SK-N-SH (cell line): ENCODE measurements around the gene LMAN2. TPM values are rescaled to one million over a fixed set of nuclear protein-coding genes. Genes with fewer than 3 reads are reported as not detected.

Source experiments
- CTCF ChIA-PET: fragments of 300-600, 350-600 bp; formaldehyde crosslinking; extraction: SDS; loops from one replicate; lab custom pipeline; 2021; lab: Yijun Ruan, JAX
- POLR2A ChIA-PET: fragments of 350-600 bp; sonication (Branson Sonifier 250); formaldehyde crosslinking; extraction: SDS; loops from one replicate; lab custom pipeline; 2020; ENCODE audit warnings: antibody characterized with exemption, inconsistent platforms; lab: Yijun Ruan, JAX
- DNase-seq: peaks from one replicate; pipeline ENCODE4 v3.0.0; 2012
- H2AFZ ChIP-seq: fragments of 200-600 bp; sonication (generic); 2 replicates; pipeline ENCODE4 v1.8.1; 2016; ENCODE audit warnings: antibody characterized with exemption, mild to moderate bottlenecking, low read depth
- H3F3A ChIP-seq: fragments of 200-600 bp; sonication (generic); replicated peaks from 2 replicates; pipeline ENCODE3; 2016; ENCODE audit warnings: antibody characterized with exemption, mild to moderate bottlenecking; ENCODE audit not compliant: insufficient read depth
- H3K27ac ChIP-seq, 2 experiments: fragments of 200-500 bp in 1 of 2; fragments of 200-600 bp in 1 of 2; sonication (Bioruptor generic) in 1 of 2; sonication (generic), shearing (Covaris generic) in 1 of 2; 2 replicates each; pipeline versions ENCODE4 v1.5.1 to v1.6.1; 2014 to 2016; ENCODE audit warnings: low read depth in 2 of 2, inconsistent platforms in 1 of 2, low read length in 1 of 2, mild to moderate bottlenecking in 1 of 2, mixed read lengths in 1 of 2
- H3K27me3 ChIP-seq: fragments of 200-600 bp; sonication (generic), shearing (Covaris generic); 2 replicates; pipeline ENCODE4 v1.6.1; 2016; ENCODE audit warnings: mixed run types; ENCODE audit not compliant: insufficient read depth
- H3K36me3 ChIP-seq, 2 experiments: fragments of 200-500 bp in 1 of 2; fragments of 200-600 bp in 1 of 2; sonication (Bioruptor generic) in 1 of 2; sonication (generic) in 1 of 2; replicated peaks in 1 of 2; 2 replicates each; pipeline versions ENCODE3 to v1.5.1; 2014 to 2016; ENCODE audit warnings: low read length in 1 of 2, mild to moderate bottlenecking in 1 of 2; ENCODE audit not compliant: insufficient read depth in 2 of 2, control insufficient read depth in 1 of 2
- H3K4me1 ChIP-seq, 2 experiments: fragments of 200-500 bp in 1 of 2; fragments of 200-600 bp in 1 of 2; sonication (Bioruptor generic) in 1 of 2; sonication (generic), shearing (Covaris generic) in 1 of 2; 2 replicates each; pipeline versions ENCODE4 v1.5.1 to v1.6.1; 2014 to 2016; ENCODE audit warnings: low read depth in 1 of 2, low read length in 1 of 2, mixed run types in 1 of 2; ENCODE audit not compliant: insufficient read depth in 2 of 2, control insufficient read depth in 1 of 2
- H3K4me2 ChIP-seq: fragments of 200-600 bp; sonication (generic), shearing (Covaris generic); 2 replicates; pipeline ENCODE4 v1.6.1; 2017; ENCODE audit warnings: mixed run types
- H3K4me3 ChIP-seq, 2 experiments: fragments of 200-500 bp in 1 of 2; fragments of 200-600 bp in 1 of 2; sonication (Bioruptor generic) in 1 of 2; sonication (generic), shearing (Covaris generic) in 1 of 2; 2 replicates each; pipeline versions ENCODE4 v1.5.1 to v1.8.1; 2014 to 2016; ENCODE audit warnings: low read depth in 2 of 2, inconsistent platforms in 1 of 2, low read length in 1 of 2, mild to moderate bottlenecking in 1 of 2, mixed read lengths in 1 of 2, moderate library complexity in 1 of 2
- H3K79me2 ChIP-seq: fragments of 200-600 bp; sonication (generic); 2 replicates; pipeline ENCODE4 v1.8.1; 2017; ENCODE audit warnings: mild to moderate bottlenecking; ENCODE audit not compliant: insufficient read depth
- H3K9ac ChIP-seq: fragments of 200-600 bp; sonication (generic); 2 replicates; pipeline ENCODE4 v1.6.1; 2017; ENCODE audit warnings: mixed run types
- H3K9me2 ChIP-seq: fragments of 200-600 bp; sonication (generic); 2 replicates; pipeline ENCODE4 v1.6.1; 2017; ENCODE audit warnings: mixed run types
- H3K9me3 ChIP-seq: fragments of 200-600 bp; sonication (generic); 2 replicates; pipeline ENCODE4 v1.6.1; 2017; ENCODE audit warnings: mixed run types, mild to moderate bottlenecking, moderate library complexity
- H4K20me1 ChIP-seq: fragments of 200-600 bp; sonication (generic); 2 replicates; pipeline ENCODE4 v1.6.1; 2017; ENCODE audit warnings: mild to moderate bottlenecking, mixed run types; ENCODE audit not compliant: insufficient read depth
- CHD2 ChIP-seq: fragments of 150-350 bp; IDR thresholded peaks from 2 replicates; pipeline ENCODE4 v1.6.1; 2018; ENCODE audit warnings: low read length; ENCODE audit not compliant: partially characterized antibody
- ELF1 ChIP-seq: IDR thresholded peaks from 2 replicates; pipeline ENCODE4 v1.4.0; 2012
- EP300 ChIP-seq, 2 experiments: IDR thresholded peaks; 2 replicates each; pipeline versions ENCODE4 v1.4.0 to v1.6.1; 2012; ENCODE audit warnings: borderline replicate concordance in 1 of 2, low read depth in 1 of 2, low read length in 1 of 2
- EZH2phosphoT487 ChIP-seq: fragments of 200-600 bp; sonication (generic); IDR thresholded peaks from 2 replicates; pipeline ENCODE4 v1.6.1; 2017; ENCODE audit warnings: low read depth, mixed run types, mild to moderate bottlenecking, antibody characterized with exemption, moderate library complexity, borderline replicate concordance
- FOSL2 ChIP-seq: IDR thresholded peaks from 2 replicates; pipeline ENCODE4 v1.4.0; 2012; ENCODE audit warnings: low read depth, mild to moderate bottlenecking, moderate library complexity, borderline replicate concordance
- FOXJ3 ChIP-seq: sonication (generic); formaldehyde crosslinking; IDR thresholded peaks from 2 replicates; pipeline ENCODE4 v1.5.1; 2020; ENCODE audit warnings: mild to moderate bottlenecking, missing genetic modification reagents
- GABPA ChIP-seq: IDR thresholded peaks from 2 replicates; pipeline ENCODE4 v1.4.0; 2012; ENCODE audit warnings: low read depth, mild to moderate bottlenecking
- IRF3 ChIP-seq: fragments of 150-350 bp; IDR thresholded peaks from 2 replicates; pipeline ENCODE4 v1.6.1; 2016; ENCODE audit warnings: mild to moderate bottlenecking, low read depth, low read length
- MAX ChIP-seq: IDR thresholded peaks from 2 replicates; pipeline ENCODE4 v1.4.0; 2012; ENCODE audit warnings: low read depth
- NRF1 ChIP-seq: IDR thresholded peaks from 2 replicates; pipeline ENCODE4 v1.6.1; 2012; ENCODE audit warnings: low read depth, mild to moderate bottlenecking, low read length
- RAD21 ChIP-seq: IDR thresholded peaks from 2 replicates; pipeline ENCODE4 v1.6.1; 2012; ENCODE audit warnings: mild to moderate bottlenecking, low read length
- RCOR1 ChIP-seq: fragments of 150-350 bp; IDR thresholded peaks from 2 replicates; pipeline ENCODE4 v1.6.1; 2017; ENCODE audit warnings: antibody characterized with exemption, low read length
- RFX5 ChIP-seq: IDR thresholded peaks from 2 replicates; pipeline ENCODE4 v1.6.1; 2012; ENCODE audit warnings: mild to moderate bottlenecking, improper control_type of control experiment, low read length
- SIN3A ChIP-seq: IDR thresholded peaks from 2 replicates; pipeline ENCODE4 v1.6.1; 2012; ENCODE audit warnings: low read depth, mild to moderate bottlenecking, low read length, moderate library complexity, borderline replicate concordance
- SMC3 ChIP-seq: IDR thresholded peaks from 2 replicates; pipeline ENCODE4 v1.6.1; 2012; ENCODE audit warnings: low read depth, low read length, improper control_type of control experiment
- TAF1 ChIP-seq: IDR thresholded peaks from 2 replicates; pipeline ENCODE4 v1.6.1; 2012; ENCODE audit warnings: low read depth, mild to moderate bottlenecking, low read length, moderate library complexity, borderline replicate concordance
- TCF12 ChIP-seq: IDR thresholded peaks from 2 replicates; pipeline ENCODE4 v1.4.0; 2012
- USF1 ChIP-seq: IDR thresholded peaks from 2 replicates; pipeline ENCODE4 v1.4.0; 2012; ENCODE audit warnings: low read depth, borderline replicate concordance
- USF2 ChIP-seq: fragments of 150-350 bp; IDR thresholded peaks from 2 replicates; pipeline ENCODE4 v1.6.1; 2017; ENCODE audit warnings: antibody characterized with exemption, low read length, low read depth, borderline replicate concordance
- WGBS: methylation state at CpG from one replicate; pipeline ENCODE4 v1.1.6; 2017; ENCODE audit warnings: low lambda C conversion rate; 5-methylcytosine and 5-hydroxymethylcytosine counted together
- polyA plus RNA-seq, 3 experiments: library from polyadenylated mRNA; depleted of rRNA; stranded (reverse); fragments of >200 nt; gene quantifications; 2 replicates each; pipeline ENCODE4 v1.2.3, GENCODE V29; 2012

LMAN2 gene
- polyA plus RNA-seq, 1 of the 3 experiments (the other 2 are of a cell fraction) = 500 TPM

- CTCF ChIA-PET = interaction anchor here (1.0 to 1.5 kb wide), 4 partner anchors 10 to 60 kb away, joined by 3 to 6 read pairs (median 4); partner anchors contain the start of gene LMAN2
Measured at GRCh38 chr5:177362610-177363507, 11.4 kb upstream of the LMAN2 start.

GRCh38 chr5:177362292-177362609 is 10.8 kb upstream of the LMAN2 start:
- CTCF ChIA-PET = interaction anchor here (0.8 to 1.3 kb wide), 4 partner anchors 10 to 95 kb away, joined by 3 to 4 read pairs (median 4); no protein-coding TSS in a partner anchor
- Histone ChIP-seq H3K9ac (no peak overlapping the region), H3F3A (peaks cover 9% of the 10 kb centered on the region), H3K4me3 (no peak overlapping the region), H3K27me3 (no peaks in the 10 kb centered on the region), H3K79me2 (no peaks in the 10 kb centered on the region), H3K9me3 (no peaks in the 10 kb centered on the region), H3K36me3 (no peaks in the 10 kb centered on the region), H3K4me1 (peaks cover 11 to 30% of the 10 kb centered on the region in 2 experiments), H4K20me1 (no peaks in the 10 kb centered on the region), H3K9me2 (no peaks in the 10 kb centered on the region), H3K27ac (no peak overlapping the region), H2AFZ (no peak overlapping the region), H3K4me2 (no peak overlapping the region)
- TF ChIP-seq NRF1 (no peak), ELF1 (no peak), RFX5 (no peak), USF2 (no peak), SMC3 (no peak), TAF1 (no peak), USF1 (no peak), RCOR1 (no peak), TCF12 (no peak), MAX (no peak), FOXJ3 (CRISPR knock-in tag) (no peak), SIN3A (no peak), GABPA (no peak), FOSL2 (no peak), RAD21 (no peak), CHD2 (no peak)
- no peak for DNase-seq
- WGBS = 84% methylated on average over 8 of the region's 8 CpGs
- POLR2A ChIA-PET = no interaction called here

More at GRCh38 chr5:177362610-177363507, 11.4 kb upstream of the LMAN2 start:
- no peaks in the 10 kb centered on the region for H3K27me3 ChIP-seq
- H3K36me3 ChIP-seq = no peaks in the 10 kb centered on the region
- H2AFZ ChIP-seq = 0 out of 2 replicates have a peak overlapping the region, but pooled peaks have one; percentile 51
- POLR2A ChIA-PET = no interaction called here
- no peaks in the 10 kb centered on the region for H3K9me2 ChIP-seq
- peaks cover 11 to 34% of the 10 kb centered on the region in 2 experiments for H3K4me1 ChIP-seq
- H3K9me3 ChIP-seq = no peaks in the 10 kb centered on the region
- no peak overlapping the region for H3K9ac ChIP-seq
- H4K20me1 ChIP-seq = no peaks in the 10 kb centered on the region
- TF ChIP-seq EP300 (IDR thresholded peaks at IDR 0.05; ENCODE audit: borderline replicate concordance in 1 of 2, low read depth in 1 of 2, low read length in 1 of 2) (no peak), EZH2phosphoT487 (no peak), IRF3 (no peak), TAF1 (no peak), FOSL2 (no peak), GABPA (no peak)
- no peaks in the 10 kb centered on the region for H3K79me2 ChIP-seq
- H3K27ac ChIP-seq = no peak overlapping the region
- H3F3A ChIP-seq = peaks cover 9% of the 10 kb centered on the region
- 44% methylated on average over 47 of the region's 59 CpGs for WGBS
- peak; percentile 89 for DNase-seq
- H3K4me2 ChIP-seq = peak overlapping the region; percentile 75
- peak overlapping the region; percentile 33 to 52 for H3K4me3 ChIP-seq
